MM.1S (cell line): Measurements from ENCODE around the gene ZNF512.
"Not testable (repeated sequence)": the region's sequence is repeated elsewhere in the genome, so short reads cannot be mapped to it uniquely, and the experiment has no call there.

Experiments used
- EZH2 ChIP-seq: fragments of 300-600 bp; sonication (generic); optimal IDR thresholded peaks from 2 replicates; pipeline ENCODE3; 2017; ENCODE audit warnings: low read depth, mild to moderate bottlenecking, antibody characterized with exemption, low read length, mixed read lengths
- EZH2phosphoT487 ChIP-seq: fragments of 300-600 bp; sonication (generic); IDR thresholded peaks from 2 replicates; pipeline ENCODE4 v1.6.1; 2018; ENCODE audit warnings: antibody characterized with exemption, low read length
- TF ChIP-seq, protein P1 (sequence below): fragments of 300-600 bp; sonication (generic); IDR thresholded peaks from 2 replicates; pipeline ENCODE4 v1.5.1; 2016; ENCODE audit warnings: antibody characterized with exemption, low read length, mixed read lengths

DNA sequence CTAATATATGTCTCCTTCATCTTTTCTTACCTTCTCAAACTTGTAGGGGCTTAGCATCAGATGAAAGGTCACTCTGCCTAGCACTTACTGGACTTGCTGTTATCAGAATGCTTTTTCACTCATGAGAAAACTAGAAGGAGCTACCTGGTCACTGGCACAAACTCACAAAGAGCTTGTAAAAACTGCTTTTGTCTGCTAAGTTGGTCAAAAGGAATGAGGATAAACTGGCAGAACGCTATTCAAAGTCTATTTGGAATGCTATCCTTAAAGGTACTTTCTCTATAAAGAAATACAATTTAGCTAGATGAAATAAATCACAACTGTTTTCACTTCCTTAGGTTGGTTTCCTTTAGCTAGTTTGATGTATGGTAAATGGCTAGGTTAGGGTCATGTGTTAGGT is 43.5 kb downstream of the ZNF512 start:
- TF ChIP-seq EZH2, EZH2phosphoT487: not testable (repeated sequence)
- TF ChIP-seq, protein P1, sequence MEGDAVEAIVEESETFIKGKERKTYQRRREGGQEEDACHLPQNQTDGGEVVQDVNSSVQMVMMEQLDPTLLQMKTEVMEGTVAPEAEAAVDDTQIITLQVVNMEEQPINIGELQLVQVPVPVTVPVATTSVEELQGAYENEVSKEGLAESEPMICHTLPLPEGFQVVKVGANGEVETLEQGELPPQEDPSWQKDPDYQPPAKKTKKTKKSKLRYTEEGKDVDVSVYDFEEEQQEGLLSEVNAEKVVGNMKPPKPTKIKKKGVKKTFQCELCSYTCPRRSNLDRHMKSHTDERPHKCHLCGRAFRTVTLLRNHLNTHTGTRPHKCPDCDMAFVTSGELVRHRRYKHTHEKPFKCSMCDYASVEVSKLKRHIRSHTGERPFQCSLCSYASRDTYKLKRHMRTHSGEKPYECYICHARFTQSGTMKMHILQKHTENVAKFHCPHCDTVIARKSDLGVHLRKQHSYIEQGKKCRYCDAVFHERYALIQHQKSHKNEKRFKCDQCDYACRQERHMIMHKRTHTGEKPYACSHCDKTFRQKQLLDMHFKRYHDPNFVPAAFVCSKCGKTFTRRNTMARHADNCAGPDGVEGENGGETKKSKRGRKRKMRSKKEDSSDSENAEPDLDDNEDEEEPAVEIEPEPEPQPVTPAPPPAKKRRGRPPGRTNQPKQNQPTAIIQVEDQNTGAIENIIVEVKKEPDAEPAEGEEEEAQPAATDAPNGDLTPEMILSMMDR: not testable (repeated sequence)
